AG09319 (cell line): ENCODE measurements around the gene GNAQ.

Source experiments
- DNase-seq: peaks from one replicate; pipeline ENCODE4 v3.0.0-alpha.2; 2010; ENCODE audit warnings: low read depth; ENCODE audit errors: extremely low read depth
- TF ChIP-seq, protein P1 (sequence below): IDR thresholded peaks from 2 replicates; pipeline ENCODE4 v1.5.1; 2011; ENCODE audit warnings: low read depth, mild to moderate bottlenecking, inconsistent platforms, low read length, moderate library complexity

GNAQ gene

DNA sequence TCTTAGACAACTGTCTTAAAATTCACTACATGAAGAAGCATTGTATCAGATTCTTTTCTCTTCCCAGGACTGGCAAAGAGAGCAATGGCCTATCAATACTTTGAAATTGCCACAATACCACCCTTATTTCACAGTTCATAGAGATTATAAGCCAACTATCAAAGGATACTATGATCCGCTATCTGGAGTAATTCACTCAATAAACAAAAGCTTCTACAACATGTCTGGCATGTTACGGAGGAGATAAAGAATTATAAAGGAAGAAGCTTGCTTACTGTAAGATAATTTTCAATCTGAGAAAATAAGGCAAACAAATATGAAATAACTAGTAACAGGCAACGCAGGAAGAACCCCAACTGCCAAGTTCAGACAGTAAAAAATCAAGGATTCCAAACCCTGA lies 114.8 kb downstream of the GNAQ start:
- no peak for DNase-seq
- TF ChIP-seq, protein P1, sequence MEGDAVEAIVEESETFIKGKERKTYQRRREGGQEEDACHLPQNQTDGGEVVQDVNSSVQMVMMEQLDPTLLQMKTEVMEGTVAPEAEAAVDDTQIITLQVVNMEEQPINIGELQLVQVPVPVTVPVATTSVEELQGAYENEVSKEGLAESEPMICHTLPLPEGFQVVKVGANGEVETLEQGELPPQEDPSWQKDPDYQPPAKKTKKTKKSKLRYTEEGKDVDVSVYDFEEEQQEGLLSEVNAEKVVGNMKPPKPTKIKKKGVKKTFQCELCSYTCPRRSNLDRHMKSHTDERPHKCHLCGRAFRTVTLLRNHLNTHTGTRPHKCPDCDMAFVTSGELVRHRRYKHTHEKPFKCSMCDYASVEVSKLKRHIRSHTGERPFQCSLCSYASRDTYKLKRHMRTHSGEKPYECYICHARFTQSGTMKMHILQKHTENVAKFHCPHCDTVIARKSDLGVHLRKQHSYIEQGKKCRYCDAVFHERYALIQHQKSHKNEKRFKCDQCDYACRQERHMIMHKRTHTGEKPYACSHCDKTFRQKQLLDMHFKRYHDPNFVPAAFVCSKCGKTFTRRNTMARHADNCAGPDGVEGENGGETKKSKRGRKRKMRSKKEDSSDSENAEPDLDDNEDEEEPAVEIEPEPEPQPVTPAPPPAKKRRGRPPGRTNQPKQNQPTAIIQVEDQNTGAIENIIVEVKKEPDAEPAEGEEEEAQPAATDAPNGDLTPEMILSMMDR = no peak

DNA sequence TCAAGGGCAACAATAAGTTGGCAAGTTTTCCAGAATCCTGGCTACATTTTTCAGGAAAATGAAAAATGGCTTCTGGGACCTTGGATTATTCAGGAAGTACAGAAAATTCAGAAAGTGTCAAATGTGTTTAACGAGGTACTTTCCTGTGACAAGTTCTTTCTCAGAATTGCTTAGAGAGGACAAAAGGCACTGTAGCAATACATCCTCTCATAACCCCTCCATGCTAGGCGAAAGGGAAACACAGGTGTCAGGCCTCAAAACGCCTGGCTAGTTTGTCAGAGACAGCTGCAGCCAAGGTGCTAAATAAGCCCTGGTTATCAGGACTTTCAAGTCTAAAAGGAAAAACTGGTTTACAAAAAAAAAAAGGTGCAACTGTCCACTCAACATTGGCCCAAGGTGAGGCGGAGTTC lies 115.2 kb downstream of the GNAQ start:
- TF ChIP-seq, protein P1 = no peak
- DNase-seq = no peak

DNA sequence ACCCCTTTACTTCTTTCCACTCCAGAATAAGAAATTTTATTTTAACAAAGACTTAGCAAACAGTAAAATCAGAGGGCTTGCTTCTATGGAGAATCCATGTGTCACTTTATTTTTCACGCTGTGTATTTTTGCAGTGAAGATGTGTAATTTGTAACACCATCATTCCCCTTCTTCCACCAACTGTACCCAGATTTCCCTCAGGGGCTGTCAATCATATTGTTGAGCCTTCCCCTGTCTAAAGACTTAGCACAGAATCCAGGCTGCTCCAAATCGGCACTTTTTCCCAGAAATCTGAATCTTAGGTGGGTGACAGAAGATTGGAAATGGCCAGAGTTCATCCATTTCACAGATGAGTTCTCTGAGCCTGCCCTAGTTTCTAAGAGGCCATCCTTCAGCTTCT lies 115.9 kb downstream of the GNAQ start:
- DNase-seq = no peak
- TF ChIP-seq, protein P1 = no peak

DNA sequence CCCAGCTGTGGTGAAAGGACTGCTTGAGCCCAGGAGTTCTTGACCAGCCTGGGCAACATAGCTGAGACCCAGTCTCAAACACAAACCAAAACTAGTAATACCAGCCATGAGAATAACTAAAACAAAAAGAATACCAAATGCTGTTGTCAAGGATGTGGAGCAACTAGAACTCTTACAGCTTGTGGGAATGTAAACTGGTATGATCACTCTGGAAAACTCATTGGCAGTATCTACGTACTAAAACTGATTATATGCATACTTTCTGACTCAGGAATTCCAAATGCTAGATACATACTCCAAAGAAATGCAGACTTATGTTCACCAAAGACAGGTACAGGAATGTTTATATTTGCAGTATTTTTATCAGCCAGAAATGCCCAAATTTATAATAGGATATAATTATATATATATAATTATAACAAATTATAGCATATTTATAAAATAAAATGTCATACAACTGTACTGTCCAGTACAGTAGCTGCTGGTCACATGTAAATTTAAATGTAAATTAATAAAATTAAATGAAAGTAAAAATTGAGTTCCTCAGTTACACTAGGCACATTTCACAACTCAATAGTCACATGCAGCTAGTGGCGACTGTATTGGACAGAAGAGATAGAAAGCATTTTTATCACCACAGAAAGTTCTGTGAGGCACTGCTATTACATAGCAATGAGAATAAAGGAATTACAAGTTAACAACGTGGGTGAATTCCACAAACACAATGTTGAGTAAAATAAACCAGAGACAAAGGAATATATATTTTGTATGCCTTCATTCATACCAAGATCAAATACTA lies 118.5 kb downstream of the GNAQ start:
- DNase-seq = no peak
- TF ChIP-seq, protein P1 = no peak

DNA sequence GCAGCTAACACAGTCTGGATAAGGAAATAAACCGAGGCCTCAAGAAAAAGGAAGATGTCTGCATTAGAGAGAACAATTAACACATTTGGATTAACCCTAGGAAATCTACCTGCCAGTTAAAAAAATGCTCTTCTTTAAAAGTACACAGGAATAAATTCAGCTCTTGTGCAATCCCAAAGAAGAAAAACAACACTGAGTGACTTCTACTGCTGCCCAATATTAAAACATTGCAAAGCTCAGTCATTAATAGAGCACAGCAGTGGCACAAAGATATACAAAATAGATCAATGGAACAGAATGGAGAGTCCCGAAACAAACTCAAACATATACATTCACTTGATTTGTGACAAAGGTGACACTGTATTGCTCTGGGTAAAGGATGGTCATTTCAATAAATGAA lies 119.7 kb downstream of the GNAQ start:
- no peak for DNase-seq
- TF ChIP-seq, protein P1 = no peak

DNA sequence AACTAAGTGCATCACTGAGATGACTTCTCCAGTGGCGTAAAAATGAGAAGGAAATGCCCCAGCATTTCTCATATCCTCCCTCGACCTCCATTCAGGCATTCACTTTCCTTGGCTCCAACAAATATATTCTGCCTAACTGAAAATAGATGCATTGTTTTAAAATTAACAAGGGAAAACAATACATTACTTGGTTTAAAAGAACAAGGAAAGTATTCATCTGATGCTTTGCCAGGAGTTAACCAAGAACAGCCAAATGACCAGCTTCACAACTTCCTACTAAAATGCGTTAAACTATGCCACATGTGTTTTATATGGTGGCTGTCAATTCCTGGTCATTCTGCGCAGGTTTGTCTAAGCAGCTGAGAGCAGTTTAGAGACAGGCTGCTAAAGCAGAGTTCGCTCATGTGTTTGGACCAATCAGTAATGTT lies 121.4 kb downstream of the GNAQ start:
- TF ChIP-seq, protein P1 = no peak
- DNase-seq = no peak

DNA sequence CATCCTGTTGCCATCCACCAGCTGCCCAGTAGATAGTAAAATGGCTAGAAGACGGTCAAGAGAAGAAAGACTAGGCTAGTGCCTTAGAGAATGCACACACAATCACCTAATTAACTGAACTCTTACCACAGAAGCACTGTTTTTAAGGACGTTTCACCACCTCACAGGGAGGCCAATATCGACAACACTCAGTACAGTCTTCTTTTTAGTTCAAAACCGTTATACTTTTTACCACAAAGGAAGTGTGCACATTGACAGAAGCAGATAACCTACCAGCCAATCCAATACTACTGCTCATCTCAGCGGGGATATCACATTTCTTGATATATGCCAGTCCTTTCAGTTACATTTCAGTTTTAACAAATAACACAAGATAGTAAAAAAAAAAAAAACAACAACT lies 122.3 kb downstream of the GNAQ start:
- no peak for DNase-seq
- TF ChIP-seq, protein P1 = no peak
